Spleen (tissue), 13 donors: ENCODE results near the gene TRMT61A. TPM values are rescaled to one million over a fixed set of nuclear protein-coding genes. Genes with fewer than 3 reads are reported as not detected.

Source experiments
- DNase-seq: peaks from one replicate; pipeline ENCODE4 v3.0.0-alpha.2; 2020
- H3K27ac ChIP-seq, 8 donors: fragments of 200-600 bp; sonication (generic) in 7 of 8; 1 replicate in 4 of 8; 2 replicates in 4 of 8; pipeline versions ENCODE4 v1.5.0 to v1.8.0; 2016 to 2021; ENCODE audit warnings: inconsistent platforms in 4 of 8, mild to moderate bottlenecking in 4 of 8, moderate library complexity in 1 of 8
- H3K27me3 ChIP-seq, 7 donors: fragments of 200-600 bp; sonication (generic) in 6 of 7; replicated peaks in 1 of 7; 1 replicate in 4 of 7; 2 replicates in 3 of 7; pipeline versions ENCODE4 v1.5.0 to v1.8.0; 2016 to 2021; ENCODE audit warnings: inconsistent platforms in 3 of 7, mild to moderate bottlenecking in 1 of 7
- H3K36me3 ChIP-seq, 6 donors: fragments of 200-600 bp; sonication (generic) in 5 of 6; 1 replicate in 4 of 6; 2 replicates in 2 of 6; pipeline versions ENCODE4 v1.5.0 to v1.8.0; 2016 to 2021; ENCODE audit warnings: inconsistent platforms in 2 of 6
- H3K4me1 ChIP-seq, 6 donors: fragments of 200-600 bp; sonication (generic) in 5 of 6; 1 replicate in 3 of 6; 2 replicates in 3 of 6; pipeline versions ENCODE4 v1.5.0 to v1.8.0; 2016 to 2021; ENCODE audit warnings: inconsistent platforms in 3 of 6
- H3K4me3 ChIP-seq, 8 donors: fragments of 200-600 bp; sonication (generic) in 7 of 8; 1 replicate in 4 of 8; 2 replicates in 4 of 8; pipeline versions ENCODE4 v1.5.0 to v1.8.0; 2016 to 2021; ENCODE audit warnings: inconsistent platforms in 4 of 8, mild to moderate bottlenecking in 4 of 8, moderate library complexity in 2 of 8
- H3K9me3 ChIP-seq, 8 donors: fragments of 200-600 bp; sonication (generic) in 7 of 8; 1 replicate in 4 of 8; 2 replicates in 4 of 8; pipeline versions ENCODE4 v1.5.0 to v1.8.0; 2016 to 2021; ENCODE audit warnings: inconsistent platforms in 4 of 8
- CTCF ChIP-seq, 11 experiments: fragments of 200-600 bp in 7 of 11; fragments of 450-650 bp in 4 of 11; sonication (generic) in 4 of 11; IDR thresholded peaks in 8 of 11; conservative IDR thresholded peaks in 3 of 11; 1 replicate in 7 of 11; 2 replicates in 4 of 11; pipeline versions ENCODE4 v1.4.0 to v1.8.0; 2016 to 2021; ENCODE audit warnings: antibody characterized with exemption in 11 of 11, inconsistent platforms in 4 of 11, mild to moderate bottlenecking in 1 of 11
- POLR2A ChIP-seq, 3 donors: fragments of 450-650 bp; IDR thresholded peaks; one replicate each; pipeline ENCODE4 v1.5.1; 2017; ENCODE audit warnings: antibody characterized with exemption in 3 of 3, mild to moderate bottlenecking in 1 of 3
- POLR2AphosphoS5 ChIP-seq, 3 donors: sonication (generic); formaldehyde crosslinking; IDR thresholded peaks; one replicate each; pipeline ENCODE4 v1.5.1; 2017; ENCODE audit warnings: antibody characterized with exemption in 3 of 3
- WGBS, 5 donors: extraction: QIAGEN DNeasy Blood & Tissue Kit in 3 of 5; methylation state at CpG; one replicate each; pipeline versions ENCODE4 v1.1.5 to v1.1.7; 2013 to 2018; 5-methylcytosine and 5-hydroxymethylcytosine counted together
- intact Hi-C: fragments of 100-400 bp; cut with DNase I; formaldehyde crosslinking; loops from one replicate; pipeline ENCODE4 v1.15.0; 2023; ENCODE audit warnings: low total_unique reads
- long read RNA-seq, 2 donors: transcript quantifications; one replicate each; lab custom pipeline, GENCODE V29; 2026
- polyA plus RNA-seq, 3 donors: library from polyadenylated mRNA; stranded (reverse); fragments of 200-250 nt; gene quantifications; one replicate each; pipeline ENCODE4 v1.2.1, GENCODE V29; 2013
- total RNA-seq, 7 donors: library from RNA; depleted of rRNA in 3 of 7; stranded (reverse); fragments of >200 nt in 3 of 7; fragmentation: NEBNext Ultra II Directional in 4 of 7; extraction: Animal tissue kit (Norgen Biotek cat#: 25700) in 4 of 7; gene quantifications; one replicate each; pipeline versions ENCODE4 v1.1.0 to v1.2.1, GENCODE V29; 2016 to 2021
- donor health status: healthy with polysubstance abuse.
- donor health status: DM: no; HTN: no; CAD: no; lungs with moderate emphysema.
- donor health status: DM: no; HTN: no; CAD: no.
- donor health status: Bipolar disorder and iron deficiency.
- donor health status: healthy.
- donor health status: DM: no; HTN: no; CAD: no.
- donor health status: DM: yes; HTN: yes; CAD: no.

Gene TRMT61A
- 10 to 100 TPM in 1 of 7 donors, 1 to 10 TPM in 6; 8.0 to 11.3 (median 9.5) TPM for total RNA-seq
- polyA plus RNA-seq = 10 to 100 TPM in 2 of 3 donors, 1 to 10 TPM in 1; 8.6 to 14.2 (median 11.1) TPM
- long read RNA-seq, donor 1, partial matches to known transcripts = 0 of 2 reads
- long read RNA-seq, donor 1, other reads (novel, unspliced or antisense) = 0 of 2 reads
- long read RNA-seq, donor 2, transcript TRMT61A-202 (4 exons, 3,229 nt) = major isoform, 5 of 5 reads
- long read RNA-seq, donor 2, partial matches to known transcripts = 0 of 5 reads
- long read RNA-seq, donor 2, other reads (novel, unspliced or antisense) = 0 of 5 reads

GRCh38 chr14:103528587-103529382 is at the start of gene TRMT61A:
TRMT61A (plus strand) TSS chr14:103529196; CDS start chr14:103529979, 783 bp downstream.
- DNase-seq = peak; percentile 93
- Histone ChIP-seq H3K27me3 (peaks cover 0 to 5% (median 0%) of the 10 kb centered on the region in 7 donors), H3K9me3 (no peaks in the 10 kb centered on the region), H3K36me3 (peaks cover 0 to 36% (median 8%) of the 10 kb centered on the region in 6 donors), H3K4me1 (peaks cover 21 to 76% (median 52%) of the 10 kb centered on the region in 6 donors), H3K4me3 (peak within 1 kb of the TSS; percentile 79 to 100 (median 98)), H3K27ac (peak within 1 kb of the TSS; percentile 63 to 89 (median 86))
- intact Hi-C loops = no loop called here
- 3 to 5% (median 4%) methylated on average over 25 to 69 of the region's 70 CpGs for WGBS, 5 donors
- TF ChIP-seq POLR2AphosphoS5 (IDR thresholded peaks at IDR 0.05) (peak; percentile 72 to 86 (median 81)), CTCF (IDR thresholded peaks at IDR 0.05 in 8 of 11, conservative IDR thresholded peaks at IDR 0.05 in 3 of 11) (peak in 1 of 11 experiments; percentile 37), POLR2A (IDR thresholded peaks at IDR 0.05) (no peak)

GRCh38 chr14:103480595-103480994 is 48.4 kb upstream of the TRMT61A start:
- H3K36me3 ChIP-seq = peaks cover 0 to 100% (median 65%) of the 10 kb centered on the region in 6 donors
- DNase-seq = no peak

GRCh38 chr14:103483600-103483999 is 45.4 kb upstream of the TRMT61A start:
- Histone ChIP-seq H3K36me3 (peaks cover 0 to 100% (median 58%) of the 10 kb centered on the region in 6 donors), H3K27me3 (no peaks in the 10 kb centered on the region), H3K9me3 (no peaks in the 10 kb centered on the region), H3K4me3 (no peak overlapping the region), H3K27ac (no peak overlapping the region), H3K4me1 (peaks cover 0 to 19% (median 13%) of the 10 kb centered on the region in 6 donors)
- no peak for DNase-seq
- intact Hi-C loops = no loop called here
- 75 to 90% (median 85%) methylated on average over 5 of the region's 5 CpGs for WGBS, 5 donors
- TF ChIP-seq POLR2A (IDR thresholded peaks at IDR 0.05) (no peak), CTCF (IDR thresholded peaks at IDR 0.05 in 8 of 11, conservative IDR thresholded peaks at IDR 0.05 in 3 of 11) (no peak), POLR2AphosphoS5 (IDR thresholded peaks at IDR 0.05) (no peak)

More at GRCh38 chr14:103480595-103480994, 48.4 kb upstream of the TRMT61A start:
- Histone ChIP-seq H3K27ac (peak overlapping the region in 1 of 8 donors; percentile 45), H3K27me3 (no peaks in the 10 kb centered on the region), H3K9me3 (no peaks in the 10 kb centered on the region), H3K4me1 (peaks cover 0 to 19% (median 13%) of the 10 kb centered on the region in 6 donors), H3K4me3 (no peak overlapping the region)
- intact Hi-C loops = no loop called here
- WGBS, 5 donors = 24 to 42% (median 36%) methylated on average over 3 of the region's 3 CpGs
- no peak for TF ChIP-seq CTCF (IDR thresholded peaks at IDR 0.05 in 8 of 11, conservative IDR thresholded peaks at IDR 0.05 in 3 of 11)
- no peak for TF ChIP-seq POLR2AphosphoS5 (IDR thresholded peaks at IDR 0.05)
- TF ChIP-seq POLR2A (IDR thresholded peaks at IDR 0.05) = no peak
